SKM-1 (cell line): ENCODE data around the gene RALGPS1.

Experiments used
- DNase-seq: peaks from one replicate; lab custom pipeline; 2025; ENCODE audit not compliant: unreplicated experiment; lab: John Stamatoyannopoulos, UW

The RALGPS1 gene

DNA sequence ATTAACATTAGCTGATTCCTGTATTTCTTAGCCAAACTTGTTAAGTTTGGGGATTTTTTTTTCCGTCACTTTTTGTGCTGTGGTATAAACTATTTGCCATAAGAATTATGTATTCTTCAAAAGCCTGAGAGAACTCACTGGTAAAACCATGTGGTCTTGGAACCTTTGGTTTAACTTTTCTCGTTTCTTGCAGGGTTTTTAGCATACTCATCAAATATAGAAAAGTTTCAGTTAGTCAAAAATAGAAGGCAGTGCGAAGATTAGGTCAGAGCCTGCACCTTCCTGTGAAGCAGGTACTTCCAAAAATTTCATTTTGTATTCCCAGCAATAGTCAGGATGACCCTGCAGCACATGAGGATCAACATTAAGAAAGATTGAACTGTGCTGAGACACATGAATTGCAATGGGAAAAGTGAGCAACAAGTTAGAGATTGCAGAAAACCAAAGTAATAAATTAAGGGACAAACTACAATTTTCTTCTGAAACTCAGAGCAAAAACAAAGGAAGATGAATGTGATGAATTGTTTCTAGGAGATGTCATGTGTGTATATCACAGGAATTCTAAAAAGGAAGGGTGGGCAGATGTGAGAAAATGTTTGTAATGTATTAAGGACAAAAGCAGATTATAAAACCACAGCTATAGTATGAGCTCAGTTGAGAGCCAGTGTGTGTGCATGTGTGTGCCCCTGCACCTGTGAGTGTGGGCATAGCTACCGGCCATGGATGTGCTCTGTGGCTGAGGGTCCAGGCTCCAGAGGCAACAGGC, 105.6 kb downstream of the RALGPS1 start:
- no peak for DNase-seq

DNA sequence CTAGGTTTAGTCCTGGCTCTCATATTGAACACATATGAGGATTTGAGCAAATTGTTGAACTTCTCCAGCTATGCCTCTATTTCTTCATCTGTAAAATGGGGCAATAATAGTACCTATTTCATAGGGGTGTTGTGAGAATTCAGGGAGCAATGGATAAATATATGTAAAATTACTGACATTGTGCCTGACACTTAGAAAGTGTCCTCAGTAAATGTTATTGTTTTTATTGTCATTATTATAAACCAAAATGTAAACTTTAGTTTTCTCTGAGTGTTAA, 106.2 kb downstream of the RALGPS1 start:
- no peak for DNase-seq

DNA sequence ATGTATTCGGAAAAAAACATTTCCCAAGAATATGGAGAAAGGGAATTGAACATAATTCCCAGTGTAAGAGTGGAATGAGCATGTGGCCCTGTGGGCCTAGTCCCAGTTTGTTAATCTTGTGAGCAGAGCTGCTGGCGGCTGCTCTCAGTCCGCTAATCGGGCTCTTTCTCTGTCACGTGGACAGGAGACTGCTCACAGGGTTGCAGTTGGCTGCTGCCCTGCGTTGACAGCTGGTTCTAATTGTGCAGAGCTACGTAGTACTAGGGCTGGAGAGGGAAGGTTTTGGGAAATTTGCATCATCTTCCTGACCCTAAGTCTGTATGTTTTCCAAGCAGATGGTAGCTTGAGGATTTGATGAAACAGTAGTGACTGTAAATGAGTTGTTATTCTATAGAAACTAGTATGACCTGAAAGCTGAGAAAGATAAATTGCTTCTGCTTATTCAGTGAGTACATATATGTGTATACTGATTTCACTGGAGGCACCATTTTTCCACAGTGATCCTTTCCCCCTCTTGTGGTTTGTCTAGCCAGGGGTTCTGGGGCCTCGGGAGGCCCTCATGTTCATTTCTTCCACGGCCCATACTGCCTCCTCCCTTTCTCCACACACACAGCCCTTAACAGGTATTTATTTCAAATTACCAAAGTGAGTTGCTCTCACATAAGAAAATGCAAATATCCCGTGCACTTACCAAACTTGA, 107.2 kb downstream of the RALGPS1 start:
- DNase-seq, result no peak

DNA sequence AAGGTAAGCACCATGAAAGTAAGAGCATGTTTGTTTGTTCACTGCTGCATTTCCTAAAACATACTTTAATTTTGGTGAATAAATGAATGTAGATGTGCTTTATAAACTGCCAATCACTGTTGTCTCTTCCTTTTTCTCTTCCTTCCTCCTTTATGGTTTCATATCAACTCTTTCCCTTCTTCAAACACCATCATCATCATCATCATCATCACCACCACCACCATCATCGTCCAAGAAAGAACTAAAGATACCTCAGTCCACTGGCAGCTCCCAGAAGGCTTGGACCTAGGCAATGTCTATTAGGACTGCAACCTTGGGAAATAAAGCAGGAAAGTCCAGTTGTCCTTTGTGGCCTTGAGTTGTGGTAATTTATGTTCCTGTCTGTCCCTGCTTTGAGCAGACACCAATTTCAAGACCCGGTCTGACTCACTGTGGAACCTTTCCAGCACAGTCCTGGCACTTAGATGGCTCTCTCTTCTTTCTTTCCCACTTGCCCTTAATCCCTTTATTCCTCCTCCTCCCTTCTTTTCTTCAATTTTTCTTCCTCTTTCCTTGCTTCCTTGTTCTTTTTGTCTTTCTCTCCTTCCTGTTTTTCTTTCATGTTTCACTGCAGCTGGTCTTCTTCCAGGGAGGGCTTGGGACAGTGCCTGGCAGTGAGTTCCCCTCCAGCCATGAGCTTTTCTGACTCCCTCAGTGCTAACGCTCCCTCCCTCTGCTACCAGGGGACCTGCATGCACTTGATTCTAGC, 108.5 kb downstream of the RALGPS1 start:
- no peak for DNase-seq

DNA sequence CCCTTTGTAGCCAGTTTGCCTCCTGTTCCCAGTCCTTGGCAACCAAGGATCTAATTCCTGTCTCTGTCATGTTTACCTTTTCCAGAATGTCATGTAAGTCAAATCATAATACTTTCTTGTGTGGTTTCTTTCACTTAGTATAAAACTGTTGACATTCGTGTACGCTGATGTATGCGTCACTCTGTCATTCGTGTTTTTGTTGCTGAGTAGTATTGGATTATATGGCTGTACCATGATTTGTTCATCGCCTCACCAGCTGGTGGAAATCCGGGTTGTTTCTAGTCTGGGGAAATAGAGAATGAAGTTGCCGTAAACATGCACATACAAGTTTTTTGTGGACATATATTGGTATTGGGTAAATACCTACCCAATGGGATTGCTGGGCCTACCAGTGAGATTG, 110.5 kb downstream of the RALGPS1 start:
- DNase-seq, result no peak

DNA sequence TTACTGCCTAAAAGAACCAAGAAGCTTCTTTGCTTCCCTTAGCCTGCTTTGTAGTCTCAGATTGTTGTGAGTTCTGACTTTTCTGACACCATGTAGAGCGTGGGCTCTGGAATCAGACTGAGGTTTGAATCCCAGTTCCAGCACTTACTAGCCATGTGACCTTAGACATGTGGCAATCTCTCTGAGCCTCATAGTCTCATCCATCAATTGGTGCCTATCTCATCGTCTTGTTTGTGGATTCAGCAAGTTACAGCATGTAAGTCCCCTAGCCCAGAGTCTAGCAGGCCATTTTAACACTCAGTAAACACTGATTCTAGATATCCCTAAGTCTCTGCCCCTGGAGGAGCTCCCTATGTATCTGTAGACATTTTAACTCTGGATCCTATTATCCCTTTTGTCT, 113.1 kb downstream of the RALGPS1 start:
- no peak for DNase-seq

DNA sequence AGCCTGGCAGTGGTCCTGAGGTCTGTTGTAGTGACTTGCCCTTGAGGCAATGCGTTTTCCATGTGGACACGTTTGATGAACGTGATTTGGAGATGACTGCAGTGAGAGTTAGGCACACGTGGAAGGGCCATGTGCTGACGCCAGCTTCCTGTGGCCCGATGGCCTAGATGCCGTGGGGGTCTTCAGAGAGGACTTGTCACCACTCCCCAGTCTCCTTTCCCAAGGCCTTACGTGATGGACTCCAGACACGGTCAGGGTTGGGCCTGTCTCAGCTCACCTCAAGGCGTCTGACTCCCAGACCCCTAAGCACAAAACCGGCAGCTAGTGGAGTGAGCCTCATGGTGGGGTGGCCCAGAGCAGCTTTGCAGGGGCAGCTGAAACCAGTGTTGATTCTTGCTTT, 115.0 kb downstream of the RALGPS1 start:
- no peak for DNase-seq

DNA sequence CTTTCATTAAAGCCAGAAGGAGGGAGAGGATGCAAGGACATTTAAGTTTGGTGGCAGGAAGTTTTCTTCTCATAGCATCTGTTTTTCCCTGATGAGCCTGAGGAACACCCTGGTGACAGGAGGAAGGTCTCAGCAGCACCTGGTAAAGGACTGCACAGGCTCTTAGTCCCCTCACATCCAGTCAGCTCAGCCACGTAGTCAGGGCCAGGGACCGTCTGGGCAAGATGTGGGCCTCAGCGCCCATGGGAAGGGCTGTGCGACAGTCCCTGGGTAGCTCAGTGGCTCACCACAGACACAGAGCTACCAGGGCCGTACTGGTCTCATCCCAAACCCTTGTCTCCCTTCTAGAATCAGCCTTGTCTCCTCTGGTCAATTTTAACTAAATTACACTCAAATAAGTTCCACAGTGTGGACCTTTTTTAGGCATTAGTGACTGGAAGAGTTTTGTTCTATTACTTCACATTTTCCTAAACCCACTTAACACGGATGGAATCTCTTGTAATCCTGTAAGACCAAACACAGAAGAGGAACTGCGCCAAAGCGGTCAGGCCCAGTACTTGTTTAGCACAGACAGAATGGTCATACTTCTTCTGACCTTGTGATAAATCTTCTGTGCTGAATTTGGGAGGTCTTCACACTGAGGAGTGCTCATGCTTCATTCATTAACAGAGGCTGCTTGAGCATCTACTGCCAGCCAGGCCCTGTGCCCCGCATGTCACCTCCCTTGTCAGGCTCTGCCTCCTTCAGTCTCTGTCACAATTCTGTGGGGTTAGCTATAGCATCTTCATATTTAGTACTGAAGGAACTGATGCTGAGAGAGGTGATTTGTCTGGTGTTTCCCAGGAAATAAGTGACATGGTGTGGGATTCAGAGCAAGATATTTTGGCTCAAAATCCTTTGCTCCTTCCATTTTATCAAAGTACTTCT, 116.5 kb downstream of the RALGPS1 start:
- DNase-seq, result no peak

DNA sequence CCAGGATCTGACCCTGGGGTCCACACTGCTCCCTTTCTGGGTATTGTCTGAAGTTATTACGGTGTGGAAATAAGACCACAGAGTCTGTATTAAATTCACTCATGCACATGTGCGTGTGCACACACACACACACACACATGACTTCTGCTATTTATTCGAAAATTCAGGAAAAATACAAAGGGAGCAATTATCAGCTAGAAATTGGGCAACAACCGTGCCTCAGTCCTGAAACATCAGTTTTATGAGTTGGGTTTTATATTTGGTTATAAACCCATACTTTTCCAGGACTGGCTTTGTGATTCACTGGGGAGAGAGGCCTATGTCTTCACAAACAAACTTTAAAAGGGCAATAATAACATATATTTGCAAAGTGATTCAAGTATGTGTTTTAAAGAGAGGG, 117.7 kb downstream of the RALGPS1 start:
- DNase-seq, result no peak

DNA sequence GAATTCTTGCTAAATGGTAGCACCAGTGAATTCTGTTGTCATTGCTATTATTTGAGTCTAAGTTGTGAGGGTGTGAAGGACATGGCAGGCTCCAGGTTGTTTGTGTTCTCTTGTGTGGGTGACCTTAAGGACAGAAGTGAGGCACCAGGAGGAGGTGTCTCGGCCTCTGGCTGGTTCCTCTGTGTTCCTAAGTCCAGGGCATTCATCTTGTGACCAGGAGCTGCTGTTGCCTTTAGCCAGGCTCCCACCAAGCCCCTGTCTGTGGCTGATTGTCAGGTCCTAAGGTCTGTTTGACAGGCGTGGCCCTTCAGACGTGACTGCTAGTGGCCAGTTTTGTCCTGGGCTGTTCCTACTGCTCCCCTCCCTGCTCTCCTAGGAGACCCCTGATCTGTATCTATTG, 118.5 kb downstream of the RALGPS1 start:
- DNase-seq, result no peak

DNA sequence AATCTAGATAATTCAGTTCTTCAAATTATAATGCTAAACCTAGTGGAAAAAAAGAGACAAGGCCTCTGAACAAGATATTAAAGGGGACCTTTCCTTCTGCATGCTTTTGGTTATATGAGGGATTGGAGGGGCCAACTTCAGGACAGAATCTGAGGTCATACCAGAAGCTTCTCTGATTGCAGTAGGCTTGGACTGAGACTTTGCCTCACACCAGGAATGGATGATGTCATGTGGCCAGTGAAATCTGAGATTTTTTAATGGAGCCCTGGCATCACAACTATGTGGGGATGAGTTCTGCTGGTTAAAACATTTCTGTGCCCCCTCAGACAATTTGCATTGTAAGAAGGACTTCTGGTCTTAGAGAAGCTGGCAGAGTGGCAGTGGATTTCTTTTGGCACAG, 119.2 kb downstream of the RALGPS1 start:
- no peak for DNase-seq

DNA sequence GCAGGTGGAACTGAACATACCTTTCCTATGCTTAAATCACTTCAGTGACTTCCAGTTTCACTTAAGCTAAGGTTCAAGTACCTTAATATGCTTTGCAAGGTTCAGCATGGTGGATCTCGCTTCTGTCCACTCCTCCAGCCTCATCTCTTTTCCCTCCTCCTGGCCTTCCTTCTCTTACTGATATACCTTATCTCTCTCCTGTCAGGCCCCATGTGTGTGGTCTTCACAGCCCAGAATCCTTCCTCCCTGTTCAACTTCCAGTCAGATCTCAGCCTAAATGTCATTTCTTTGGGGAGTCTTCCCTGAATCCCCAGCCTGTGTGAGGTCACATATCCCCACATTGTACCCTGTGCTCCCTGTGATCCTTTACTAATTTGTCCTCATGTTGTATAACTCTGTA, 120.1 kb downstream of the RALGPS1 start:
- DNase-seq, result no peak

DNA sequence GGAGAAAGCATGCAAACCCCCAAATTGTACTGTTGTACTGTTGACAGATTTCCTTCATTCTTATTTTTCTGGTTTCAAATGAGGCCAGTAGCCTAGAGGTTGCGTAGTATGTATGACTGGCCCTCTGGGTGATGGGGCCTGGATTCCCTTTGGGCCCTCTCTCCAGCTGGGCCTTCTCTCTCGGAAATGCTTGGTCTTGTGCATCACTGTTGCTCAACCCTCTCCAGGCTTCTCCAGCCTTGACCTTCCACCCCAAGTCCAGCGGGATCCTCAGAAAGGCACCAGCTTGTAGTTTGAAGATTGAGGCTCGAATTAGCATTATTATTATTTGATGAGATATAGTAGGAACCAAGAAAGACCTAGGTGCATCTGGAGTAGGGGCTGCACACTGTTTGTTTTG, 120.8 kb downstream of the RALGPS1 start:
- DNase-seq, result no peak

DNA sequence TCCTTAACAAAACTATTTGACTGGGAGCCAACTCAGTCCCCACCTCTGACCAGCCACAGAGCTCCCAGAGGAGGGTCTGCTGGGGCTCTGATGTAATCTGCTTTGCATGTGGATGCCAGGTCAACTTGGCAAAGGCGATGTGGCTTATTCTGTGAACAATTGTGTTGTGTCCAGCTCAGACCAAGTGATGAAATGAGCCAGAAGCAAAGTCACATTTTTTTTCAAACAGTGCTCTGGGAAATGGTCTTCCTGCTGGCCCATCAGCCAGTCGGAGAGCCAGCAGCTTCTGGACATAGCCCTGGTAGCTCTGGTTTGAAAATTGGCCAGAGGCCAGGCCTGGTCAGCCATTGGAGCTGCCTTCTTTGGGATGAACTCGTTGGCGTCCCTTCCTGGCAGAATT, 121.4 kb downstream of the RALGPS1 start:
- no peak for DNase-seq

DNA sequence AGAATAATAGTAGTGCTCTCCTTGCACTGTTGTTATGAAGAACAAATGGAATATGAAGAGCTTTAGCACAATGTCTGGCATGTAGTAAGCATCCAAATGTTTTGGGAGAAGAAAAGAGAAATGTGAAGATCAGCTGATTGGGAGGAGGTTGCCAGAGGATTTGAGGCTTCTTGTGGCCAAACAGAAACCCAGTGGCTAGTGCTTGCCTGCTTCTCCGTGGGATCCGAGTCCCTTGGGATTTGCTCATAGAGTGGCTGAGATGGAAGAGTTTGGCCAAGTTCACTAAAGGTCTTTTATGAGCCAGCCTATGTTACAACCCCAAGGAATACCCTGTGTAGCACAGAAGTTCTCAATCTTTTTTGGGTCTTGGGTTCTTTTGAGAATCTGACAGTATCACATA, 121.9 kb downstream of the RALGPS1 start:
- DNase-seq, result no peak

DNA sequence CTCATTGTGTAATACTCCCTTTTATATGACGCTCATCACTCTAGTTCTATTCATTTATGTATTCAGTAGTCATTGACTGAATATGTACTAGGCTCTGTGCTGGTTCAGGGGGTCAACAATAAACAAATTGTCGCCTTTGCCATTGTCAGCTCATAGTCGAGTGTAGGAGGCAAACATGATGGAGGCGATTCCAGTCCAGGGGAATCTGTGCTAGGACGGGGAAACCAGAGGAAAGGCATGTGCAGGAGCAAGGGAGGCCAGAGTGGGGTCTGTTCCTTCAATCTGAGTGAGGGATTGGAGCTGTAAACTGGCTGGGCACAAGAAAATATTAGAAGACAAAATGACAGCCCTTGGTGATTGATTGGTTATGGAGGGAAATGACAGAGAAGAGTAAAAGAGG, 123.9 kb downstream of the RALGPS1 start:
- no peak for DNase-seq

DNA sequence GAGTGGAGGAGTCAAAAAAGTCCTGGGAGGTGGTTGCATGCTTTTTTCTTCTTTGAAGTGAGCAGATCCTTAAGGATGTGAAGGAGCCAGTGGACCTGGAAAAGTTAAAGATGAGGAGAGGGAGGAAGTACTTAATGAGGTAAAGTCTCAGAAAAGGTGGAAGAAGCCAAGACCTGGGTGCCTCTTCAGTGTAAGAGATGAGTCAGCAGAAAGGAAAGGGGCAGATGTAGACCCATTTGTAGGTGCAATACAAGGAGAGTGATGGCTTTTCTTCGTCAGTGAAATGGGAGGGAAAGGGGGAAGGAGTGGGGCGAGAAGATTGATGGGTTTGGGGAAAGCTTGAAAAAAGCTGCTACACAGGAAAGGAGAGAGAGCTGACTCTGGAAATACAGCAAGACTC, 124.9 kb downstream of the RALGPS1 start:
- no peak for DNase-seq

DNA sequence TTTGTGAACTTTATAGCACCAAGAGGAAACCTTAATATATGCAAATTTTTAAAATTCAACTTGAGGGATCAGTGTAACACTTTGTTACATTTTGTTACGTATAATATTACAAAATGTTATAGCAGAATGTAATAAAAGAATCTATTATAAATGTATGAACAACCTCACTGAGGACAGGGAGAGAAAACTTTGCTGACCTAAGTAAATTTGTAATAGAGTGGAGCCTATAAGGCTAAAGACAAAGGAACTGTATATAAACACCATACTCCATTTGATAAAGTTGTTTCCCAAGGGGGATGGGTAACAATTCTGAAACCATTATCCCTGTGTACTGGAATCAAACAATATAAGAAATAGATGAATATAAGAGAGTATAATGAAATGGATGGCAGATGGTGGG, 130.6 kb downstream of the RALGPS1 start:
- DNase-seq, result no peak

DNA sequence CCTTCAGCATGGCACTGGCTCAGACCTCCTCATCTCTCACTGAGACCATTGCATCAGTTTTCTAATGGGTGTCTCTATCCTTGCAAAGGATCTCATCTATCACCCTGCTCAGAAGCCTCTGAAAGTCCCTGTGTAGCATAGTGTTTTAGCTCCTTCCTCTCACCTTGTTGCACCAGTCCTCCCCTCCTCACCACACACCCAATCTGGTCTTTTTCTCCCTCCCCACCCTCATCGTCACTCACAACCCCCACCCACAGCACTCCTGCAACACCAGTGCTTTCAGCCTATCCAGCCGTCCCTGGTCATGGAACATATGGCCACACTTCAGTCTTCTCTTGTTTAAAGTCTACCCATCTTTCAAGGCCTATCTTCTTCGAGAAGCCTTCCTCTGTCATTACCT, 133.4 kb downstream of the RALGPS1 start:
- no peak for DNase-seq

DNA sequence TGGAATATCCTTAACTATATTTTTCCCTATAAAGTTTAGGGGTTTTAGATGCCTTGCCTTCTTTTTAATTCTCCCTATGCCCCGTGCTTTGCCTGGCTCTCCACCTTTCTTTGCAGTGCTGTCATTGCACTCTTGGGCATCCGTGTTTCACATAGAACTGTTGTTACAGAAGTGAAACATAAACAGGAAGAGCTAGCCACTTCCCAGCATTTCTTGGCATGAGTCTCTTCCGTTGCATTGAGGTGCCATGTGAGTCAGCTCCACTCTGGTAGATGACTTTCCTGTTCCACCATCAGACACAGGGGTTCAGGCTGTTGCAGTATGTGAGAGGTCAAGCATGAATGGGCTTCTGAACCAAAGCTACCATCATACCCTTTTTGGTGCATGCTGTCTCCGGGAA, 134.5 kb downstream of the RALGPS1 start:
- DNase-seq, result no peak

DNA sequence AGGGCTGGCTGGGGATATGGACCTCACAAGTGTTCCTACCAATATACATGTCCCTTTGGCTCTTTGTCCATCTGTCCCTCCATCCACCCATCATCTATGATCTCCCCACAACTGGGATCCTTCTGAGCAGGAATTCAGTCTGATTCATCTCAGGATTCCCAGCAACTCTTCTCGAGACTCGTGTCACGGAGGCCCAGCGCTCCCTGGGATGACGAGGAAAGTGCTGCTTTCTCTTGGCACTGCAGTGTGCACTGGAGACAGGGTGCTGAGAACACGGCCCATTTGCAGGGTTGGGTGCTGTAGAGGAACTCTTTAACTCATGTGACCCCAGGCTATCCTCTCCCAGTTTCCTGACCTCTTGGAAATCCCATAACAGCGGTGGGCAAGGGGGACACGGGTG, 135.0 kb downstream of the RALGPS1 start:
- no peak for DNase-seq
